ENCODE measurements around the gene LRRC4C. TPM values are rescaled to one million over a fixed set of nuclear protein-coding genes. Genes with fewer than 3 reads are reported as not detected.

Gene LRRC4C
- total RNA-seq, 1 donor from 2014 or later: 1.2 TPM

GRCh38 chr11:41346042-41346441 is 113.4 kb downstream of the LRRC4C start:
- TF ChIP-seq CTCF (IDR thresholded peaks at IDR 0.05; ENCODE audit: unreplicated experiment): no peak
- no peak for DNase-seq (ENCODE audit: low spot score)

GRCh38 chr11:41334007-41334933 is 125.2 kb downstream of the LRRC4C start:
- peaks cover 3% of the 10 kb centered on the region for H3K27me3 Mint-ChIP-seq (ENCODE audit: unreplicated experiment)
- H3K27ac Mint-ChIP-seq (ENCODE audit: unreplicated experiment): no peak overlapping the region
- H3K4me3 Mint-ChIP-seq (ENCODE audit: unreplicated experiment): no peak overlapping the region
- no peak for TF ChIP-seq CTCF (IDR thresholded peaks at IDR 0.05; ENCODE audit: unreplicated experiment)
- DNase-seq (ENCODE audit: low spot score): no peak
- H3K9me3 Mint-ChIP-seq (ENCODE audit: unreplicated experiment): no peaks in the 10 kb centered on the region
- H3K4me1 Mint-ChIP-seq (ENCODE audit: unreplicated experiment): no peaks in the 10 kb centered on the region
- no peaks in the 10 kb centered on the region for H3K36me3 Mint-ChIP-seq (ENCODE audit: low read depth, unreplicated experiment)

More at GRCh38 chr11:41346042-41346441, 113.4 kb downstream of the LRRC4C start:
- no peaks in the 10 kb centered on the region for H3K4me1 Mint-ChIP-seq (ENCODE audit: unreplicated experiment)
- H3K4me3 Mint-ChIP-seq (ENCODE audit: unreplicated experiment): no peak overlapping the region
- H3K27ac Mint-ChIP-seq (ENCODE audit: unreplicated experiment): no peak overlapping the region
- H3K36me3 Mint-ChIP-seq (ENCODE audit: low read depth, unreplicated experiment): no peaks in the 10 kb centered on the region
- no peaks in the 10 kb centered on the region for H3K9me3 Mint-ChIP-seq (ENCODE audit: unreplicated experiment)
- no peaks in the 10 kb centered on the region for H3K27me3 Mint-ChIP-seq (ENCODE audit: unreplicated experiment)

GRCh38 chr11:41333357-41333756 is 126.1 kb downstream of the LRRC4C start:
- H3K4me1 Mint-ChIP-seq (ENCODE audit: unreplicated experiment): no peaks in the 10 kb centered on the region
- H3K9me3 Mint-ChIP-seq (ENCODE audit: unreplicated experiment): no peaks in the 10 kb centered on the region
- no peak for TF ChIP-seq CTCF (IDR thresholded peaks at IDR 0.05; ENCODE audit: unreplicated experiment)
- H3K27ac Mint-ChIP-seq (ENCODE audit: unreplicated experiment): no peak overlapping the region
- H3K36me3 Mint-ChIP-seq (ENCODE audit: low read depth, unreplicated experiment): no peaks in the 10 kb centered on the region
- no peak for DNase-seq (ENCODE audit: low spot score)
- peaks cover 3% of the 10 kb centered on the region for H3K27me3 Mint-ChIP-seq (ENCODE audit: unreplicated experiment)
- no peak overlapping the region for H3K4me3 Mint-ChIP-seq (ENCODE audit: unreplicated experiment)

- Mint-ChIP-seq H3K27ac (ENCODE audit: unreplicated experiment) (no peak overlapping the region), H3K27me3 (ENCODE audit: unreplicated experiment) (peaks cover 2% of the 10 kb centered on the region)
- TF ChIP-seq CTCF (IDR thresholded peaks at IDR 0.05; ENCODE audit: unreplicated experiment): no peak
Observed at GRCh38 chr11:41328324-41328723, 131.1 kb downstream of the LRRC4C start.

GRCh38 chr11:41323446-41323845 is 136.0 kb downstream of the LRRC4C start:
- no peak for DNase-seq (ENCODE audit: low spot score)
- Mint-ChIP-seq H3K4me1 (ENCODE audit: unreplicated experiment) (no peaks in the 10 kb centered on the region), H3K36me3 (ENCODE audit: low read depth, unreplicated experiment) (no peaks in the 10 kb centered on the region), H3K27ac (ENCODE audit: unreplicated experiment) (no peak overlapping the region), H3K27me3 (ENCODE audit: unreplicated experiment) (peaks cover 2% of the 10 kb centered on the region), H3K4me3 (ENCODE audit: unreplicated experiment) (no peak overlapping the region), H3K9me3 (ENCODE audit: unreplicated experiment) (no peaks in the 10 kb centered on the region)
- no peak for TF ChIP-seq CTCF (IDR thresholded peaks at IDR 0.05; ENCODE audit: unreplicated experiment)

More at GRCh38 chr11:41328324-41328723, 131.1 kb downstream of the LRRC4C start:
- Mint-ChIP-seq H3K4me1 (ENCODE audit: unreplicated experiment) (no peaks in the 10 kb centered on the region), H3K36me3 (ENCODE audit: low read depth, unreplicated experiment) (no peaks in the 10 kb centered on the region), H3K9me3 (ENCODE audit: unreplicated experiment) (no peaks in the 10 kb centered on the region), H3K4me3 (ENCODE audit: unreplicated experiment) (no peak overlapping the region)
- DNase-seq (ENCODE audit: low spot score): no peak
